ENCODE data around the gene SFMBT2. TPM values are rescaled to one million over a fixed set of nuclear protein-coding genes. Genes with fewer than 3 reads are reported as not detected.

The SFMBT2 gene
- total RNA-seq, 4 donors from 2014 or later, result 7.1 to 13.2 (median 9.0) TPM

- no peak for DNase-seq
- no peaks in the 10 kb centered on the region for H3K9me3 ChIP-seq
- no peak overlapping the region for H3K27ac ChIP-seq
- no peaks in the 10 kb centered on the region for H3K4me1 ChIP-seq
- H3K4me3 ChIP-seq (replicated peaks in 1 of 3), result no peak overlapping the region
- WGBS, 2 donors, result 85 to 94% methylated on average over 3 of the region's 3 CpGs
- TF ChIP-seq POLR2A (IDR thresholded peaks at IDR 0.05) (no peak), CTCF (IDR thresholded peaks at IDR 0.05) (no peak)
- H3K36me3 ChIP-seq, result no peaks in the 10 kb centered on the region
- no peaks in the 10 kb centered on the region for H3K27me3 ChIP-seq
- intact Hi-C loops (cut with DNase I), result no loop called here
These were observed 257.9 kb downstream of the SFMBT2 start for GRCh38 chr10:7152982-7153381.

GRCh38 chr10:7152341-7152740 lies 258.5 kb downstream of the SFMBT2 start:
- no peak for DNase-seq
- H3K4me3 ChIP-seq (replicated peaks in 1 of 3), result no peak overlapping the region
- TF ChIP-seq CTCF (IDR thresholded peaks at IDR 0.05), result no peak
- TF ChIP-seq POLR2A (IDR thresholded peaks at IDR 0.05), result no peak
- no peaks in the 10 kb centered on the region for H3K27me3 ChIP-seq
- H3K27ac ChIP-seq, result no peak overlapping the region
- H3K36me3 ChIP-seq, result no peaks in the 10 kb centered on the region
- H3K4me1 ChIP-seq, result no peaks in the 10 kb centered on the region
- no peaks in the 10 kb centered on the region for H3K9me3 ChIP-seq
- WGBS, 2 donors, result 89 to 93% methylated on average over 2 of the region's 2 CpGs
- intact Hi-C loops (cut with DNase I), result no loop called here

DNA sequence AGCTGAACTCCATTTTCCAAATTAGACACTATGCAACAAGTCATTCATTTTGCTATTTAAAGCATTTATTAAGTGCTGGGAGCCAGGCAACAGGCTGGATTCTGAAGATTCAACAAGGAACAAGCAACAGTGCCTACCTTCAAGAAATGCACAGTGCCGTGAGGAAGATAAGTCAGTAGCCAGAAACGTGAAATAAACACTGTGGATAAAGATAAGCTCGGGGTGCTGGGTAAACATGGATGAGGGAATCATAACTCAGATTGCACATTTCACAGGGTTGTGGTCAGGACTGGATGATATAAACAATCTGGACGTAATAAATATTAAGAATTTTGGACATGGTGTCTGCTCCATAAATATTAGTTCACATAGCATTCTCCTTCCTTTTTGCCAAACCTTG lies 259.3 kb downstream of the SFMBT2 start:
- no peak for DNase-seq
- intact Hi-C loops (cut with DNase I), result no loop called here
- H3K4me3 ChIP-seq (replicated peaks in 1 of 3), result no peak overlapping the region
- no peaks in the 10 kb centered on the region for H3K9me3 ChIP-seq
- no peak overlapping the region for H3K27ac ChIP-seq
- 72 to 79% methylated on average over 4 of the region's 4 CpGs for WGBS, 2 donors
- no peaks in the 10 kb centered on the region for H3K27me3 ChIP-seq
- H3K36me3 ChIP-seq, result no peaks in the 10 kb centered on the region
- H3K4me1 ChIP-seq, result no peaks in the 10 kb centered on the region
- no peak for TF ChIP-seq POLR2A (IDR thresholded peaks at IDR 0.05)
- no peak for TF ChIP-seq CTCF (IDR thresholded peaks at IDR 0.05)

- Histone ChIP-seq H3K4me1 (no peaks in the 10 kb centered on the region), H3K9me3 (no peaks in the 10 kb centered on the region), H3K27me3 (no peaks in the 10 kb centered on the region), H3K4me3 (replicated peaks in 1 of 3) (no peak overlapping the region), H3K36me3 (no peaks in the 10 kb centered on the region), H3K27ac (no peak overlapping the region)
- WGBS, 2 donors, result 86 to 87% methylated on average over 4 of the region's 4 CpGs
- no peak for DNase-seq
- TF ChIP-seq CTCF (IDR thresholded peaks at IDR 0.05) (no peak), POLR2A (IDR thresholded peaks at IDR 0.05) (no peak)
- intact Hi-C loops (cut with DNase I), result no loop called here
These were observed 260.5 kb downstream of the SFMBT2 start for GRCh38 chr10:7150349-7150748.

GRCh38 chr10:7146189-7146588 lies 264.6 kb downstream of the SFMBT2 start:
- Histone ChIP-seq H3K27ac (no peak overlapping the region), H3K27me3 (no peaks in the 10 kb centered on the region), H3K4me3 (replicated peaks in 1 of 3) (no peak overlapping the region), H3K36me3 (no peaks in the 10 kb centered on the region), H3K4me1 (no peaks in the 10 kb centered on the region), H3K9me3 (no peaks in the 10 kb centered on the region)
- TF ChIP-seq CTCF (IDR thresholded peaks at IDR 0.05), result no peak
- no peak for TF ChIP-seq POLR2A (IDR thresholded peaks at IDR 0.05)
- WGBS, 2 donors, result 55 to 72% methylated on average over 3 of the region's 3 CpGs
- no peak for DNase-seq
- intact Hi-C loops (cut with DNase I), result no loop called here
